ENCODE data around the gene BID. TPM values are rescaled to one million over a fixed set of nuclear protein-coding genes. Genes with fewer than 3 reads are reported as not detected.

BID gene
- total RNA-seq, 2 experiments from 2014 or later, result 59.9 to 60.3 TPM

DNA sequence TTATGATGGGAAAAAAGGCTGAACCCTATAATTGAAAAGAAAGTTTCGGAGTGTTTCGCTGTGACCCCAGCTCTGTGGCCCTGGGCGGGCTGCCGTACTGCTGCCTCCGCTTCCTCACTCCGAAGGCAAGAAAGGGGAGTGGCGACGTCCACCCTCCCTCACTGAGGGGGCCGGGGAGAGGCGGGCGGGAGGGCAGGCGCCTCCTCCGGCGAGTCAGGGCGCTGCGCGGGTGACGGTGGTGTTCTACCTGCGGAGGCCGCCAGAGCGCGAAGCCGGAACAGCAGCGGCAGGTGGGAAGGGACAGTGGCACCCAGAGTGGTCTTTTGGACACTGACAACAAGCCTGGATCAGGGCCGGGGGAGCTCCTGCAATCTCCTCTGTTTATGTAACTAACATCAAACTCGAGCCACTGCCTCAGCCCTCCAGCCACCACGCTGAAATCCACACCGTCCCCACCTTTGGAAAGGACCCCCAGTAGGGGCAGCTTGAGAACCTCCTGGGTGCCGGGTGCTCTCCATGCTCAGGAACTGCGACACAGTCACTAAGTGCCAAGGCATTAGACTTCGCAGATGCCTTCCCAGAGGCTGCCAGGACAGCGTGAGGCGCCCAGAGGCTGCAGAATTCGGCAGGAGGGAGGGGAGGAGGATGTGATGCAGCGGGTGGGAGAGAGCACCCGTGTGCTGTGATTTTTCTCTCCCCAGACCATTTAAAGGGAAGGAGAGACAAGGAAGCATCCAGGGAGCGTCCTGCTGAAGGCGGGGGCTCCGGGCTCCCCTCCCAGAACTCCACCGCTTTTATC, 25.5 kb downstream of the BID start:
- Histone ChIP-seq H3K4me3 (ENCODE audit: low read depth, low read length, poor library complexity, severe bottlenecking) (no peak overlapping the region), H3K4me2 (ENCODE audit: low read length) (no peak overlapping the region), H3K36me3 (ENCODE audit: insufficient read depth, low read length) (no peaks in the 10 kb centered on the region; the same call in 1 of the 2 replicates), H3K27ac (ENCODE audit: low read depth, low read length, poor library complexity, severe bottlenecking) (no peak overlapping the region), H3K79me2 (ENCODE audit: insufficient read depth, low read depth, low read length) (no peaks in the 10 kb centered on the region), H3K9me2 (ENCODE audit: insufficient read depth, low read length) (no peaks in the 10 kb centered on the region), H3K9me3 (ENCODE audit: low read length) (no peaks in the 10 kb centered on the region), H3K4me1 (ENCODE audit: insufficient read depth, low read length, poor library complexity, severe bottlenecking) (peaks cover 11% of the 10 kb centered on the region), H2AFZ (ENCODE audit: low read length) (no peak overlapping the region), H4K20me1 (ENCODE audit: insufficient read depth, low read length) (no peaks in the 10 kb centered on the region)
- intact Hi-C loops (cut with micrococcal nuclease; ENCODE audit: unreplicated experiment), result no loop called here
- no TSS peak for BruUV-seq (replicated peaks)
- no peak for DNase-seq (ENCODE audit: low spot score)
- POLR2A ChIA-PET, result interaction anchor here (0.5 to 1.0 kb wide), 2 partner anchors 24 to 51 kb away, joined by 3 to 6 read pairs; no protein-coding TSS in a partner anchor
- CTCF ChIA-PET (ENCODE audit: unreplicated experiment), result no interaction called here
- no peak for TF ChIP-seq EZH2phosphoT487 (IDR thresholded peaks at IDR 0.05; ENCODE audit: borderline replicate concordance, low read depth, low read length)
- TF ChIP-seq, protein P1, sequence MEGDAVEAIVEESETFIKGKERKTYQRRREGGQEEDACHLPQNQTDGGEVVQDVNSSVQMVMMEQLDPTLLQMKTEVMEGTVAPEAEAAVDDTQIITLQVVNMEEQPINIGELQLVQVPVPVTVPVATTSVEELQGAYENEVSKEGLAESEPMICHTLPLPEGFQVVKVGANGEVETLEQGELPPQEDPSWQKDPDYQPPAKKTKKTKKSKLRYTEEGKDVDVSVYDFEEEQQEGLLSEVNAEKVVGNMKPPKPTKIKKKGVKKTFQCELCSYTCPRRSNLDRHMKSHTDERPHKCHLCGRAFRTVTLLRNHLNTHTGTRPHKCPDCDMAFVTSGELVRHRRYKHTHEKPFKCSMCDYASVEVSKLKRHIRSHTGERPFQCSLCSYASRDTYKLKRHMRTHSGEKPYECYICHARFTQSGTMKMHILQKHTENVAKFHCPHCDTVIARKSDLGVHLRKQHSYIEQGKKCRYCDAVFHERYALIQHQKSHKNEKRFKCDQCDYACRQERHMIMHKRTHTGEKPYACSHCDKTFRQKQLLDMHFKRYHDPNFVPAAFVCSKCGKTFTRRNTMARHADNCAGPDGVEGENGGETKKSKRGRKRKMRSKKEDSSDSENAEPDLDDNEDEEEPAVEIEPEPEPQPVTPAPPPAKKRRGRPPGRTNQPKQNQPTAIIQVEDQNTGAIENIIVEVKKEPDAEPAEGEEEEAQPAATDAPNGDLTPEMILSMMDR (conservative IDR thresholded peaks at IDR 0.05; ENCODE audit: low read length), result no peak

DNA sequence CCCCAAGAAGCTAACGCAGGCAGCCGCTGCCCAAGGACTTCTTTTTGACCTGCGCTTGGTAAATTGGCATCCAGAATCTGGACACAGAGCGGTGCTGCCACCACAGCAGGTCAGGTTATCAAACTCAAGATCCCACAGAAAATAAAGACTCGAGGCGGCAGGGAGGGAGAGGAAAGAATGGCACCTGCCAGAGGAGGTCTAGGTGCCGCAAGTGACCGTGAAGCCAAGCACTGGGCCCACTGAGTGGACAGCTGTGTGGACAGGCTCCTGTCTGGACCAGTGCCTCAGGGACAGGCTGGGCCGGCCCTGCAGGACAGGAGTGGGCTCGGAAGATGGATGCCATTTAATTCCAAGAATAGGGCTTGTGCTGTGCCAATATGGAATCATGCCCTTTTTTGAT, 27.4 kb downstream of the BID start:
- Histone ChIP-seq H3K4me2 (ENCODE audit: low read length) (no peak overlapping the region), H3K4me1 (ENCODE audit: insufficient read depth, low read length, poor library complexity, severe bottlenecking) (peaks cover 15% of the 10 kb centered on the region), H3K27ac (ENCODE audit: low read depth, low read length, poor library complexity, severe bottlenecking) (no peak overlapping the region), H2AFZ (ENCODE audit: low read length) (no peak overlapping the region), H3K36me3 (ENCODE audit: insufficient read depth, low read length) (peaks cover 6% of the 10 kb centered on the region), H3K4me3 (ENCODE audit: low read depth, low read length, poor library complexity, severe bottlenecking) (no peak overlapping the region), H4K20me1 (ENCODE audit: insufficient read depth, low read length) (no peaks in the 10 kb centered on the region), H3K9me3 (ENCODE audit: low read length) (no peaks in the 10 kb centered on the region), H3K79me2 (ENCODE audit: insufficient read depth, low read depth, low read length) (no peaks in the 10 kb centered on the region), H3K9me2 (ENCODE audit: insufficient read depth, low read length) (no peaks in the 10 kb centered on the region)
- no peak for DNase-seq (ENCODE audit: low spot score)
- ChIA-PET CTCF (ENCODE audit: unreplicated experiment) (no interaction called here), POLR2A (no interaction called here)
- TF ChIP-seq EZH2phosphoT487 (IDR thresholded peaks at IDR 0.05; ENCODE audit: borderline replicate concordance, low read depth, low read length), result no peak
- TF ChIP-seq, protein P1 (conservative IDR thresholded peaks at IDR 0.05; ENCODE audit: low read length), result no peak
- intact Hi-C loops (cut with micrococcal nuclease; ENCODE audit: unreplicated experiment), result no loop called here
- no TSS peak for BruUV-seq (replicated peaks)

DNA sequence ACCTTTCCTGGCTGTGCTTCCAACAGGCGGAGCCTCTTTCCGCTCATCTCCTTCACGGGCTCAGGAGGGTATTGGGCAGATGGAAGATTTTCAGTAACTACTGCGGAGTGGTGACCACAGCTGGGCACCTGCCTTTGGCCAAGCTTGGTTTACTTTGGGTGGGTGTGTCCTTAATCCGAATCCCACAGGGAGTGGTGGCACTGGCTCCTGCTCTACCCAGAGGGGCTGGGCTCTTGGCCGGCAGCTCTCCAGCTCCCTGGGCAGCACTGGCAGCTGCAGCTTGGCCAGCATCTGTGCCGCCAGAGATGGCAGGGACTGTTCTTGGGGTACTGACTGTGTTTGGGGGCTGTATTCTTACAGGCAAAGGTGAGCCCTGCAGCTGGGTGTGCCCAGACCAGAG, 29.8 kb downstream of the BID start:
- ChIA-PET CTCF (ENCODE audit: unreplicated experiment) (interaction anchor here (0.5 to 1.4 kb wide), 3 partner anchors 28 to 239 kb away, joined by 3 to 6 read pairs (median 4); no protein-coding TSS in a partner anchor), POLR2A (interaction anchor here (2.0 kb wide), 1 partner anchor 33 kb away, joined by 7 read pairs; no protein-coding TSS in a partner anchor)
- peaks cover 10% of the 10 kb centered on the region for H3K36me3 ChIP-seq (ENCODE audit: insufficient read depth, low read length)
- H3K9me2 ChIP-seq (ENCODE audit: insufficient read depth, low read length), result no peaks in the 10 kb centered on the region
- H4K20me1 ChIP-seq (ENCODE audit: insufficient read depth, low read length), result no peaks in the 10 kb centered on the region
- BruUV-seq (replicated peaks), result no TSS peak
- peaks cover 15% of the 10 kb centered on the region for H3K4me1 ChIP-seq (ENCODE audit: insufficient read depth, low read length, poor library complexity, severe bottlenecking)
- H3K9me3 ChIP-seq (ENCODE audit: low read length), result no peaks in the 10 kb centered on the region
- no peak for DNase-seq (ENCODE audit: low spot score)
- H2AFZ ChIP-seq (ENCODE audit: low read length), result no peak overlapping the region
- TF ChIP-seq, protein P1 (conservative IDR thresholded peaks at IDR 0.05; ENCODE audit: low read length), result no peak
- peak overlapping the region; percentile 18; the same call in 1 of the 2 replicates for H3K4me2 ChIP-seq (ENCODE audit: low read length)
- H3K27ac ChIP-seq (ENCODE audit: low read depth, low read length, poor library complexity, severe bottlenecking), result no peak overlapping the region
- no peaks in the 10 kb centered on the region for H3K79me2 ChIP-seq (ENCODE audit: insufficient read depth, low read depth, low read length)
- no peak overlapping the region for H3K4me3 ChIP-seq (ENCODE audit: low read depth, low read length, poor library complexity, severe bottlenecking)
- intact Hi-C loops (cut with micrococcal nuclease; ENCODE audit: unreplicated experiment), result no loop called here

Measured in OCI-LY7 (cell line).